Measurements from ENCODE around the gene SMG6. TPM values are rescaled to one million over a fixed set of nuclear protein-coding genes. Genes with fewer than 3 reads are reported as not detected.

The SMG6 gene
- total and polyA plus RNA-seq, 7 experiments from 2014 or later, result 8.6 to 65.3 (median 52.7) TPM

DNA sequence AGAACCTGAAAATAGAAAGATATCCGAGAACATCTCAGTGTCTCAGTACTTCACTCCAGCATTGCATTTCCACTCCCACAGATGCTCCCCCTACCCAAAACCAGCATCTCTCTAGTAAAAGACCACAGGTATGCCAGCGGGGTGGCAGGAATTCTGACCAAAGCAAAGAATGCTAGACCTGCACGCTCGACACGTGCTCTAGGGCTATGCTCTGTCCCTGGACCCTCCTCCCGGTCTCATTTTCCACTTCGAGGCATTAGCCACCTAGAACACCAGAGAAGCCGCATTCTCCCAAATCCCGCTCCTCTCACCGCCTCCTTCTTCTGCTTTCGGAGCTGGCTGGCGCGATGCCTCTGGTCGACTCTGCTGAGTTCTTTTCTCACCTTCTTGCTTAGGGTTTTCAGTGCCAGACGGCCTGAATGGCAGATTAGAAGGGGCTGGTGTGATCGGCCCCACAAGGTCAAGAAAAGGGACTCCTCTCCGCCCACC, 32.2 kb upstream of the SMG6 start:
- peak overlapping the region; percentile 88 to 98 (median 95) for H3K27ac Mint-ChIP-seq
- Histone ChIP-seq H3K27me3 (ENCODE audit: control insufficient read depth in 2 of 2, insufficient read depth in 2 of 2, low read length in 2 of 2) (no peaks in the 10 kb centered on the region), H3K27ac (ENCODE audit: low read depth, low read length) (peak overlapping the region; percentile 92), H3K36me3 (ENCODE audit: control insufficient read depth in 2 of 3, insufficient read depth in 3 of 3, low read length in 3 of 3) (peaks cover 28 to 50% (median 32%) of the 10 kb centered on the region in 3 experiments), H3K4me3 (ENCODE audit: low read length) (peak overlapping the region; percentile 99), H3K4me1 (ENCODE audit: control insufficient read depth in 2 of 2, insufficient read depth in 2 of 2, low read length in 2 of 2) (peaks cover 10 to 13% of the 10 kb centered on the region in 2 donors), H3K9me3 (ENCODE audit: control insufficient read depth in 2 of 3, low read length in 3 of 3) (no peaks in the 10 kb centered on the region)
- DNase-seq (no peak), ATAC-seq (no peak)
- peaks cover 0 to 19% (median 11%) of the 10 kb centered on the region in 5 donors for H3K36me3 Mint-ChIP-seq
- H3K27me3 Mint-ChIP-seq, result no peaks in the 10 kb centered on the region
- H3K9me3 Mint-ChIP-seq, result no peaks in the 10 kb centered on the region
- H3K4me1 Mint-ChIP-seq, result peaks cover 8 to 35% (median 30%) of the 10 kb centered on the region in 7 donors
- H3K4me3 Mint-ChIP-seq, result peak overlapping the region; percentile 97 to 99 (median 98)
- POLR2A ChIA-PET, result interaction anchor here (0.6 to 2.7 kb wide), 19 partner anchors 8 to 1405 kb away, joined by 3 to 21 read pairs (median 4); partner anchors contain the start of genes SMG6 and SRR
- intact Hi-C loops (cut with micrococcal nuclease), result loop anchor here (1.0 to 5.0 kb wide), 12 partner anchors 18 to 1927 kb away; partner anchors contain the start of genes MNT (in 2 of the 2), SMG6 (in 2 of the 2), SRR (in 2 of the 2) and ANKFY1 (in 1 of the 2)
- CTCF ChIA-PET, result interaction anchor here (0.6 to 2.2 kb wide), 9 partner anchors 10 to 80 kb away, joined by 3 to 18 read pairs (median 5); partner anchors contain the start of genes SMG6 and SRR

GRCh38 chr17:2331303-2331702, 27.7 kb upstream of the SMG6 start:
- DNase-seq (no peak), ATAC-seq (no peak)
- H3K27ac ChIP-seq (ENCODE audit: low read depth, low read length), result no peak overlapping the region
- no peaks in the 10 kb centered on the region for H3K9me3 ChIP-seq (ENCODE audit: control insufficient read depth in 2 of 3, low read length in 3 of 3)
- ChIA-PET POLR2A (interaction anchor here (1.0 kb wide), 1 partner anchor 12 kb away, joined by 4 read pairs; no protein-coding TSS in a partner anchor), CTCF (interaction anchor here (1.4 kb wide), 1 partner anchor 51 kb away, joined by 5 read pairs; no protein-coding TSS in a partner anchor)
- Mint-ChIP-seq H3K27me3 (no peaks in the 10 kb centered on the region), H3K4me1 (peaks cover 8 to 25% (median 17%) of the 10 kb centered on the region in 7 donors), H3K36me3 (peaks cover 6 to 32% (median 24%) of the 10 kb centered on the region in 5 donors), H3K4me3 (no peak overlapping the region), H3K27ac (no peak overlapping the region), H3K9me3 (no peaks in the 10 kb centered on the region)
- peaks cover 36 to 82% (median 44%) of the 10 kb centered on the region in 3 experiments for H3K36me3 ChIP-seq (ENCODE audit: control insufficient read depth in 2 of 3, insufficient read depth in 3 of 3, low read length in 3 of 3)
- no peaks in the 10 kb centered on the region for H3K27me3 ChIP-seq (ENCODE audit: control insufficient read depth in 2 of 2, insufficient read depth in 2 of 2, low read length in 2 of 2)
- H3K4me1 ChIP-seq (ENCODE audit: control insufficient read depth in 2 of 2, insufficient read depth in 2 of 2, low read length in 2 of 2), result peaks cover 6 to 11% of the 10 kb centered on the region in 2 donors
- no peak overlapping the region for H3K4me3 ChIP-seq (ENCODE audit: low read length)
- intact Hi-C loops (cut with micrococcal nuclease), result no loop called here

- no peaks in the 10 kb centered on the region for H3K9me3 Mint-ChIP-seq
- no peak overlapping the region for H3K27ac ChIP-seq (ENCODE audit: low read depth, low read length)
- CTCF ChIA-PET, result no interaction called here
- no peak overlapping the region for H3K4me3 ChIP-seq (ENCODE audit: low read length)
- DNase-seq (no peak), ATAC-seq (no peak)
- H3K27me3 Mint-ChIP-seq, result no peaks in the 10 kb centered on the region
- H3K36me3 ChIP-seq (ENCODE audit: control insufficient read depth in 2 of 3, insufficient read depth in 3 of 3, low read length in 3 of 3), result peaks cover 16 to 62% (median 22%) of the 10 kb centered on the region in 3 experiments
- intact Hi-C loops (cut with micrococcal nuclease), result no loop called here
- no peaks in the 10 kb centered on the region for H3K9me3 ChIP-seq (ENCODE audit: control insufficient read depth in 2 of 3, low read length in 3 of 3)
- no peaks in the 10 kb centered on the region for H3K27me3 ChIP-seq (ENCODE audit: control insufficient read depth in 2 of 2, insufficient read depth in 2 of 2, low read length in 2 of 2)
- H3K4me1 ChIP-seq (ENCODE audit: control insufficient read depth in 2 of 2, insufficient read depth in 2 of 2, low read length in 2 of 2), result no peaks in the 10 kb centered on the region
- H3K36me3 Mint-ChIP-seq, result peaks cover 5 to 49% (median 32%) of the 10 kb centered on the region in 5 donors
- H3K4me3 Mint-ChIP-seq, result no peak overlapping the region
- H3K27ac Mint-ChIP-seq, result no peak overlapping the region
- H3K4me1 Mint-ChIP-seq, result peaks cover 0 to 8% (median under 1%) of the 10 kb centered on the region in 7 donors
- POLR2A ChIA-PET, result interaction anchor here (0.6 kb wide), 2 partner anchors 12 to 13 kb away, joined by 3 read pairs; partner anchors contain the start of gene TSR1
Measured at GRCh38 chr17:2323629-2324314, 20.2 kb upstream of the SMG6 start.

DNA sequence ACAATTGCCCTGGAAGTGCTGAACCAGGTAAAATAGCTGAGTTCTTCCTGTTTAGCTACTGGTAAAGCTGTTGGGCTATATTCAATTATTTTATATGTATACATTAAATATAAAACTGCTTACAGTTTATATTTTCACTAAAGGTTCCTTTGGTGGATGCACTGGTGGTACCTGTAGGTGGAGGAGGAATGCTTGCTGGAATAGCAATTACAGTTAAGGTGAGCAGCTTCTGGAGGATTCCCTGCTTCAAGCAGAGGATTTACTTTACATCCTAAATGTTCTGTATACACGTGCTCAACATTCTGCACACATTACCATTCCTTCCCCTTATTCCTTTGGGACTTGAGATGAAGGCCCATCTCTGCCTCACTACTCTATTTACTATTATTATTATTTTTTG, 17.8 kb upstream of the SMG6 start:
- no peak for DNase-seq
- Mint-ChIP-seq H3K27ac (no peak overlapping the region), H3K4me3 (no peak overlapping the region), H3K9me3 (no peaks in the 10 kb centered on the region), H3K36me3 (peaks cover 5 to 46% (median 29%) of the 10 kb centered on the region in 5 donors), H3K27me3 (no peaks in the 10 kb centered on the region), H3K4me1 (peaks cover 0 to 8% (median 0%) of the 10 kb centered on the region in 7 donors)
- Histone ChIP-seq H3K4me3 (ENCODE audit: low read length) (no peak overlapping the region), H3K27ac (ENCODE audit: low read depth, low read length) (no peak overlapping the region), H3K36me3 (ENCODE audit: control insufficient read depth in 2 of 3, insufficient read depth in 3 of 3, low read length in 3 of 3) (peaks cover 10 to 43% (median 22%) of the 10 kb centered on the region in 3 experiments), H3K4me1 (ENCODE audit: control insufficient read depth in 2 of 2, insufficient read depth in 2 of 2, low read length in 2 of 2) (no peaks in the 10 kb centered on the region), H3K9me3 (ENCODE audit: control insufficient read depth in 2 of 3, low read length in 3 of 3) (no peaks in the 10 kb centered on the region), H3K27me3 (ENCODE audit: control insufficient read depth in 2 of 2, insufficient read depth in 2 of 2, low read length in 2 of 2) (no peaks in the 10 kb centered on the region)
- ChIA-PET POLR2A (interaction anchor here (0.6 to 0.9 kb wide), 3 partner anchors 26 to 655 kb away, joined by 3 to 4 read pairs (median 3); no protein-coding TSS in a partner anchor), CTCF (no interaction called here)
- no peak for ATAC-seq
- intact Hi-C loops (cut with micrococcal nuclease), result no loop called here

DNA sequence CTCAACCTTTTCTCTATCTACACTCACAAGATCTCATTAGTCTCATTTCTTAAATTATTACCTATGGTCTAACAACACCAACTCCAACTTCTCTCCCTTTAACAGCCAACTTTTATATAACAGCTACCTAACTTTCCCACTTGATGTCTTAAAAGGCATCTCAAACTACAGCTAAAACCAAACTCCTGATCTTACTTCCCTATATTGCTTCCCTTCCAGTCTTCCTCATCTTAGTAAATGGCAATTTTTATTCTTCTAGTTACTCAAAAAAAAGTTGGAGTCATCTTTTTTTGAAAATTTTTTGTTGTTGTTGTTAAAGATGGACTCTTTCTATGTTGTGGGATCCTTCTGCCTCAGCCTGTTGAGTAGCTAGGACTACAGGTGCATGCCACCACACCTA, 15.5 kb upstream of the SMG6 start:
- no peak overlapping the region for H3K27ac Mint-ChIP-seq
- intact Hi-C loops (cut with micrococcal nuclease), result no loop called here
- H3K27ac ChIP-seq (ENCODE audit: low read depth, low read length), result no peak overlapping the region
- DNase-seq (no peak), ATAC-seq (no peak)
- POLR2A ChIA-PET, result interaction anchor here (0.7 to 1.3 kb wide), 2 partner anchors 17 to 153 kb away, joined by 3 to 4 read pairs; partner anchors contain the start of gene TSR1
- CTCF ChIA-PET, result no interaction called here
- no peak overlapping the region for H3K4me3 ChIP-seq (ENCODE audit: low read length)
- no peaks in the 10 kb centered on the region for H3K9me3 Mint-ChIP-seq
- no peaks in the 10 kb centered on the region for H3K27me3 ChIP-seq (ENCODE audit: control insufficient read depth in 2 of 2, insufficient read depth in 2 of 2, low read length in 2 of 2)
- peaks cover 0 to 8% (median 0%) of the 10 kb centered on the region in 7 donors for H3K4me1 Mint-ChIP-seq
- H3K4me3 Mint-ChIP-seq, result no peak overlapping the region
- H3K36me3 Mint-ChIP-seq, result peaks cover 5 to 35% (median 14%) of the 10 kb centered on the region in 5 donors
- H3K27me3 Mint-ChIP-seq, result no peaks in the 10 kb centered on the region
- no peaks in the 10 kb centered on the region for H3K4me1 ChIP-seq (ENCODE audit: control insufficient read depth in 2 of 2, insufficient read depth in 2 of 2, low read length in 2 of 2)
- no peaks in the 10 kb centered on the region for H3K9me3 ChIP-seq (ENCODE audit: control insufficient read depth in 2 of 3, low read length in 3 of 3)
- peaks cover 4 to 21% (median 9%) of the 10 kb centered on the region in 3 experiments for H3K36me3 ChIP-seq (ENCODE audit: control insufficient read depth in 2 of 3, insufficient read depth in 3 of 3, low read length in 3 of 3)

GRCh38 chr17:2317796-2318195, 14.2 kb upstream of the SMG6 start:
- Histone ChIP-seq H3K9me3 (ENCODE audit: control insufficient read depth in 2 of 3, low read length in 3 of 3) (no peaks in the 10 kb centered on the region), H3K27me3 (ENCODE audit: control insufficient read depth in 2 of 2, insufficient read depth in 2 of 2, low read length in 2 of 2) (no peaks in the 10 kb centered on the region), H3K27ac (ENCODE audit: low read depth, low read length) (no peak overlapping the region), H3K4me1 (ENCODE audit: control insufficient read depth in 2 of 2, insufficient read depth in 2 of 2, low read length in 2 of 2) (no peaks in the 10 kb centered on the region), H3K4me3 (ENCODE audit: low read length) (no peak overlapping the region), H3K36me3 (ENCODE audit: control insufficient read depth in 2 of 3, insufficient read depth in 3 of 3, low read length in 3 of 3) (peaks cover 0 to 9% (median 0%) of the 10 kb centered on the region in 3 experiments)
- CTCF ChIA-PET, result interaction anchor here (0.6 kb wide), 1 partner anchor 223 kb away, joined by 5 read pairs; no protein-coding TSS in a partner anchor
- DNase-seq, result no peak
- Mint-ChIP-seq H3K27me3 (no peaks in the 10 kb centered on the region), H3K27ac (no peak overlapping the region), H3K4me3 (no peak overlapping the region), H3K4me1 (peaks cover 0 to 8% (median 0%) of the 10 kb centered on the region in 7 donors), H3K36me3 (peaks cover 5 to 22% (median 10%) of the 10 kb centered on the region in 5 donors), H3K9me3 (no peaks in the 10 kb centered on the region)
- intact Hi-C loops (cut with micrococcal nuclease), result no loop called here
- POLR2A ChIA-PET, result interaction anchor here (1.2 kb wide), 1 partner anchor 10 kb away, joined by 4 read pairs; no protein-coding TSS in a partner anchor
- ATAC-seq, result no peak
